OCI-LY7 (cell line): Measurements from ENCODE around the gene AKAP13. TPM values are rescaled to one million over a fixed set of nuclear protein-coding genes. Genes with fewer than 3 reads are reported as not detected.
"Not testable (repeated sequence)": the region's sequence is repeated elsewhere in the genome, so short reads cannot be mapped to it uniquely, and the experiment has no call there.

ENCODE experiments used
- BruUV-seq: library from RNA; stranded (reverse); fragments of 400-500 nt; replicated peaks from 2 replicates; lab custom pipeline; 2021; lab: Mats Ljungman, UMichigan
- CTCF ChIA-PET: fragments of 300-600 bp; sonication (Branson Sonifier 250); formaldehyde crosslinking; loops from one replicate; lab custom pipeline; 2022; ENCODE audit warnings: antibody characterized with exemption; ENCODE audit not compliant: unreplicated experiment; lab: Charles Lee
- POLR2A ChIA-PET: fragments of 300-600 bp; sonication (Branson Sonifier 250); formaldehyde crosslinking; loops from one replicate; lab custom pipeline; 2022; ENCODE audit warnings: antibody characterized with exemption; lab: Charles Lee
- DNase-seq: peaks from one replicate; pipeline ENCODE4 v3.0.0-alpha.2; 2015; ENCODE audit warnings: low spot score
- H2AFZ ChIP-seq: fragments of 200-600 bp; sonication (generic), shearing (Covaris generic); 2 replicates; pipeline ENCODE4 v1.6.1; 2014; ENCODE audit warnings: mild to moderate bottlenecking, antibody characterized with exemption, low read length, moderate library complexity
- H3K27ac ChIP-seq: fragments of 200-600 bp; sonication (generic); 2 replicates; pipeline ENCODE4 v1.5.1; 2014; ENCODE audit warnings: mixed run types, low read depth, mild to moderate bottlenecking, moderate library complexity, low read length, inconsistent platforms; ENCODE audit not compliant: poor library complexity, severe bottlenecking
- H3K36me3 ChIP-seq: fragments of 200-600 bp; sonication (generic); 2 replicates; pipeline ENCODE4 v1.6.1; 2014; ENCODE audit warnings: mild to moderate bottlenecking, antibody characterized with exemption, low read length, moderate library complexity, mixed read lengths; ENCODE audit not compliant: insufficient read depth
- H3K4me1 ChIP-seq: fragments of 200-600 bp; sonication (generic); 2 replicates; pipeline ENCODE4 v1.5.1; 2014; ENCODE audit warnings: mild to moderate bottlenecking, low read length; ENCODE audit not compliant: insufficient read depth, poor library complexity, severe bottlenecking
- H3K4me2 ChIP-seq: fragments of 200-600 bp; sonication (generic); 2 replicates; pipeline ENCODE4 v1.6.1; 2014; ENCODE audit warnings: mild to moderate bottlenecking, low read length
- H3K4me3 ChIP-seq: fragments of 200-600 bp; sonication (generic); 2 replicates; pipeline ENCODE4 v1.5.1; 2014; ENCODE audit warnings: mild to moderate bottlenecking, low read depth, low read length; ENCODE audit not compliant: poor library complexity, severe bottlenecking
- H3K79me2 ChIP-seq: fragments of 200-600 bp; sonication (generic); 2 replicates; pipeline ENCODE4 v1.6.1; 2016; ENCODE audit warnings: low read depth, mild to moderate bottlenecking, low read length, moderate library complexity, mixed read lengths; ENCODE audit not compliant: insufficient read depth
- H3K9me2 ChIP-seq: fragments of 200-600 bp; sonication (generic); 2 replicates; pipeline ENCODE4 v1.6.1; 2016; ENCODE audit warnings: mild to moderate bottlenecking, low read length, mixed read lengths; ENCODE audit not compliant: insufficient read depth
- H3K9me3 ChIP-seq: fragments of 200-600 bp; sonication (generic); 2 replicates; pipeline ENCODE4 v1.6.1; 2014; ENCODE audit warnings: mild to moderate bottlenecking, mixed run types, low read length, mixed read lengths
- H4K20me1 ChIP-seq: fragments of 200-600 bp; sonication (generic); 2 replicates; pipeline ENCODE4 v1.6.1; 2014; ENCODE audit warnings: mild to moderate bottlenecking, antibody characterized with exemption, low read length, moderate library complexity, mixed read lengths; ENCODE audit not compliant: insufficient read depth
- intact Hi-C: fragments of 100-400 bp; cut with micrococcal nuclease; formaldehyde crosslinking; loops from one replicate; pipeline ENCODE4 v1.10.0; 2022; ENCODE audit not compliant: unreplicated experiment
- total RNA-seq, 2 experiments: library from RNA; depleted of rRNA in 1 of 2; stranded (reverse); fragments of >200 nt in 1 of 2; shearing (Covaris generic) in 1 of 2; gene quantifications; 2 replicates each; pipeline ENCODE4 v1.2.3, GENCODE V29; 2014 to 2022

The AKAP13 gene
- total RNA-seq, 2 experiments from 2014 or later = 140 to 250 TPM

GRCh38 chr15:85345196-85345918 is 35.0 kb upstream of the AKAP13 start:
- H3K79me2 ChIP-seq, H4K20me1 ChIP-seq, POLR2A ChIA-PET, H3K4me2 ChIP-seq, H3K36me3 ChIP-seq, H3K9me2 ChIP-seq, CTCF ChIA-PET, H3K4me1 ChIP-seq, H3K4me3 ChIP-seq, intact Hi-C loops, BruUV-seq, H2AFZ ChIP-seq, H3K27ac ChIP-seq, DNase-seq, H3K9me3 ChIP-seq: not testable (repeated sequence)

- H3K4me3 ChIP-seq, CTCF ChIA-PET, H3K9me3 ChIP-seq, H3K4me2 ChIP-seq, H4K20me1 ChIP-seq, BruUV-seq, H3K4me1 ChIP-seq, H3K9me2 ChIP-seq, H3K27ac ChIP-seq, DNase-seq, H3K79me2 ChIP-seq, intact Hi-C loops, H3K36me3 ChIP-seq: not testable (repeated sequence)
- H2AFZ ChIP-seq = peak overlapping the region; percentile 63; the same call in 1 of the 2 replicates
- POLR2A ChIA-PET = interaction anchor here (1.0 kb wide), 1 partner anchor 11 kb away, joined by 3 read pairs; no protein-coding TSS in a partner anchor
Measured at GRCh38 chr15:85346462-85347084, 33.8 kb upstream of the AKAP13 start.

- BruUV-seq, H2AFZ ChIP-seq, H3K79me2 ChIP-seq, POLR2A ChIA-PET, H4K20me1 ChIP-seq, H3K9me3 ChIP-seq, H3K4me2 ChIP-seq, CTCF ChIA-PET, H3K4me1 ChIP-seq, H3K9me2 ChIP-seq, DNase-seq, H3K36me3 ChIP-seq, H3K27ac ChIP-seq, H3K4me3 ChIP-seq, intact Hi-C loops: not testable (repeated sequence)
Measured at GRCh38 chr15:85347264-85348047, 32.9 kb upstream of the AKAP13 start.

- CTCF ChIA-PET, intact Hi-C loops, H3K36me3 ChIP-seq, H3K27ac ChIP-seq, H3K4me2 ChIP-seq, H3K4me1 ChIP-seq, H3K4me3 ChIP-seq, BruUV-seq, H3K9me3 ChIP-seq, H2AFZ ChIP-seq, H3K9me2 ChIP-seq, H4K20me1 ChIP-seq, DNase-seq, H3K79me2 ChIP-seq: not testable (repeated sequence)
- POLR2A ChIA-PET = interaction anchor here (0.7 to 1.2 kb wide), 2 partner anchors 9 to 78 kb away, joined by 3 to 4 read pairs; no protein-coding TSS in a partner anchor
Measured at GRCh38 chr15:85348048-85348766, 32.2 kb upstream of the AKAP13 start.

GRCh38 chr15:85349062-85349461 is 31.3 kb upstream of the AKAP13 start:
- POLR2A ChIA-PET = interaction anchor here (0.7 to 1.2 kb wide), 2 partner anchors 9 to 77 kb away, joined by 3 to 4 read pairs; no protein-coding TSS in a partner anchor
- intact Hi-C loops, H3K4me1 ChIP-seq, H3K4me3 ChIP-seq, H3K9me2 ChIP-seq, H4K20me1 ChIP-seq, DNase-seq, H2AFZ ChIP-seq, H3K36me3 ChIP-seq, H3K27ac ChIP-seq, H3K9me3 ChIP-seq, CTCF ChIA-PET, H3K4me2 ChIP-seq, BruUV-seq, H3K79me2 ChIP-seq: not testable (repeated sequence)
